ENCODE measurements around the gene TAF12. TPM values are rescaled to one million over a fixed set of nuclear protein-coding genes. Genes with fewer than 3 reads are reported as not detected.

The TAF12 gene
- total RNA-seq, 1 donor from 2014 or later, result 21.8 TPM

GRCh38 chr1:28580722-28581530 is 61.9 kb downstream of the TAF12 start:
- ATAC-seq (peak; percentile 43), DNase-seq (peak; percentile 60)
- H3K36me3 ChIP-seq, result peaks cover 43% of the 10 kb centered on the region
- H3K4me1 ChIP-seq, result peaks cover 32% of the 10 kb centered on the region
- no peaks in the 10 kb centered on the region for H3K27me3 ChIP-seq (ENCODE audit: low read depth)
- no peaks in the 10 kb centered on the region for H3K9me3 ChIP-seq
- H3K4me3 ChIP-seq, result peak overlapping the region; percentile 96
- peak overlapping the region; percentile 91 for H3K27ac ChIP-seq
- TF ChIP-seq CTCF (IDR thresholded peaks at IDR 0.05), result no peak
- intact Hi-C loops (cut with DNase I), result no loop called here

GRCh38 chr1:28579401-28579800 is 63.5 kb downstream of the TAF12 start:
- H3K4me3 ChIP-seq, result peak overlapping the region; percentile 96
- no peaks in the 10 kb centered on the region for H3K27me3 ChIP-seq (ENCODE audit: low read depth)
- ATAC-seq, result no peak
- peaks cover 32% of the 10 kb centered on the region for H3K4me1 ChIP-seq
- H3K9me3 ChIP-seq, result no peaks in the 10 kb centered on the region
- H3K27ac ChIP-seq, result no peak overlapping the region
- no peak for TF ChIP-seq CTCF (IDR thresholded peaks at IDR 0.05)
- peaks cover 56% of the 10 kb centered on the region for H3K36me3 ChIP-seq
- DNase-seq, result no peak
- intact Hi-C loops (cut with DNase I), result no loop called here

DNA sequence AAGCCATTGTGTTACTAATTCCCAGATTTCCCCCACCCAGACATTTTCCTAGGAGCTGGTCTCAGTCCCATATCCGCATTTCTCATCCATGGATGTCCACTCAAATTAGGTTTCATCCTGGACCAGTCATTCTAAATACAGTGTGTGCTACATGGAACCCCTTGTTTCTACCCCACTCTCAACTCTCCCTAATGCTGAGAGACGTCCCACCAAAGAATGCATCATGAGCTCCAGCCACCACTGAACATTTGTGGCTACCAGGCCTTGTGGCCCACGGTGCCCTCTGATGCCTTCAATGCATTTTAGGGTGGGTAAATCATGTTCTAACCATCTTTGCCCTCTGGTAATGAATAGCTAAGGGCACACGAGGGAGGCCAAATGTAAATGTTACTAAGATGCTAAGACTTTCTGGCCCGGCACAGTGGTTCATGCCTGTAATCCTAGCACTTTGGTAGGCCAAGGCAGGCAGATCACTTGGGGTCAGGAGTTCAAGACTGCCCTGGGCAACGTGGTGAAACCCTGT is 64.1 kb downstream of the TAF12 start:
- intact Hi-C loops (cut with DNase I), result no loop called here
- H3K36me3 ChIP-seq, result peaks cover 62% of the 10 kb centered on the region

GRCh38 chr1:28577738-28578536 is 64.9 kb downstream of the TAF12 start:
- no peak for TF ChIP-seq CTCF (IDR thresholded peaks at IDR 0.05)
- intact Hi-C loops (cut with DNase I), result no loop called here
- DNase-seq (no peak), ATAC-seq (no peak)
- Histone ChIP-seq H3K27ac (no peak overlapping the region), H3K4me3 (no peak overlapping the region), H3K36me3 (peaks cover 71% of the 10 kb centered on the region), H3K27me3 (ENCODE audit: low read depth) (no peaks in the 10 kb centered on the region), H3K9me3 (no peaks in the 10 kb centered on the region), H3K4me1 (peaks cover 32% of the 10 kb centered on the region)

More for the DNA sequence above, 64.1 kb downstream of the TAF12 start:
- ATAC-seq (no peak), DNase-seq (no peak)
- Histone ChIP-seq H3K27me3 (ENCODE audit: low read depth) (no peaks in the 10 kb centered on the region), H3K4me1 (peaks cover 32% of the 10 kb centered on the region), H3K4me3 (no peak overlapping the region), H3K9me3 (no peaks in the 10 kb centered on the region), H3K27ac (no peak overlapping the region)
- no peak for TF ChIP-seq CTCF (IDR thresholded peaks at IDR 0.05)

- no peaks in the 10 kb centered on the region for H3K9me3 ChIP-seq
- no peak for DNase-seq
- H3K27me3 ChIP-seq (ENCODE audit: low read depth), result no peaks in the 10 kb centered on the region
- TF ChIP-seq CTCF (IDR thresholded peaks at IDR 0.05), result no peak
- no peak for ATAC-seq
- no peak overlapping the region for H3K4me3 ChIP-seq
- peak overlapping the region; percentile 10 for H3K27ac ChIP-seq
- peaks cover 28% of the 10 kb centered on the region for H3K4me1 ChIP-seq
- peaks cover 78% of the 10 kb centered on the region for H3K36me3 ChIP-seq
- intact Hi-C loops (cut with DNase I), result no loop called here
These were observed 65.7 kb downstream of the TAF12 start for GRCh38 chr1:28577052-28577678.
